ENCODE measurements around the gene GBX1. TPM values are rescaled to one million over a fixed set of nuclear protein-coding genes. Genes with fewer than 3 reads are reported as not detected.

Gene GBX1
- total RNA-seq, 6 experiments from 2014 or later: not detected

DNA sequence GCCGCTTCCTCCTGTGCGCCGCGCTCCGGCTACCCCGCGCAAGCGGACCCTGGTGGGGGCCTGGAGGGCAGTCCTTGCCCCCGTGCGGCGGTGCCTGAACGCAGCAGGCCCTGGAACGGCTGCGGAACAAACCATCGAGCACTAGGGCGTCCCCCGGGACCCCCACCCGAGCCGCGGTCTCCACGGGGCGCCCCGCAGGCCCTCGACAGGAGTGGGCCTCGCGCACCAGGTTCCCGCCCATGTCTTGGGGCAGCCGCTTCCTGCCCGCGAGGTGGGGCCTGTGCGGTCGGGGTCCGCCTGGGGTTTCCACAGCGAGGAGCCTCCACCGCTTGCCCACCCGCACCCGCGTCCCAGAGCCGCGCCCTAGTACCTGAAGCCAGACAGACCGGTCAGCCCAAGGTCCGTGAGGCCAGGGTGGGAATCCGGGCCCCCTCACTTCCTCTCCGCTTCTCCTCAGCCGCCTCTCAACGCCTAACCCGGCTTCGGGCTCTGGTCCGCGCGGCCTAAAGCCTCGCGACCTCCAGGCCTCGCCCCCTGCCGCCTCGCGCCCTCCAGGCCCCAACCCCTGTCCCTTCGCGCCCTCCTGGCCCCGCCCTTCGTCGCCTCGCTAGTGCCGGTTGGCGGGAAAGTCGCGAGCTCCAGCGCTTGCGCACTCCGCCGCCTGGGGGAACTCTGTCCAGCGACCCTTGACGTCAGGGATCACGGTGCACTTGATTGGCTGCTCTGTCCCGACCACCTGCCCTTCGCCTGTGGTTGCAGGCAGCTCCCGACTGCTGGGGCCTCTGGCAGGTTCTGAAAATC lies 7.0 kb upstream of the GBX1 start:
- Histone ChIP-seq H3K4me3 (no peak overlapping the region), H3K36me3 (no peaks in the 10 kb centered on the region), H3K27ac (no peak overlapping the region), H3K4me1 (no peaks in the 10 kb centered on the region), H3K27me3 (peaks cover 0 to 4% of the 10 kb centered on the region in 2 donors), H3K9me3 (no peaks in the 10 kb centered on the region)
- ATAC-seq (peak in 2 of 4 donors; percentile 13 to 21), DNase-seq (peak in 1 of 3 donors; percentile 41)
- intact Hi-C loops (cut with DNase I): loop anchor here in 1 of 2 donors (10.0 kb wide), 1 partner anchor 50 kb away; no protein-coding TSS in a partner anchor
- TF ChIP-seq POLR2A (IDR thresholded peaks at IDR 0.05) (no peak), CTCF (IDR thresholded peaks at IDR 0.05) (no peak)
- 30% methylated on average over 21 of the region's 77 CpGs for WGBS (ENCODE audit: insufficient coverage, low coverage, low lambda C conversion rate, missing lambda C conversion rate)

- no peak for TF ChIP-seq POLR2A (IDR thresholded peaks at IDR 0.05)
- no peak for TF ChIP-seq CTCF (IDR thresholded peaks at IDR 0.05)
- ATAC-seq (no peak), DNase-seq (peak in 1 of 3 donors; percentile 42)
- WGBS (ENCODE audit: insufficient coverage, low coverage, low lambda C conversion rate, missing lambda C conversion rate): 78% methylated on average over 20 of the region's 43 CpGs
- Histone ChIP-seq H3K4me1 (no peaks in the 10 kb centered on the region), H3K9me3 (no peaks in the 10 kb centered on the region), H3K36me3 (no peaks in the 10 kb centered on the region), H3K27me3 (peaks cover 2 to 4% of the 10 kb centered on the region in 2 donors), H3K27ac (no peak overlapping the region), H3K4me3 (no peak overlapping the region)
- intact Hi-C loops (cut with DNase I): loop anchor here in 1 of 2 donors (10.0 kb wide), 1 partner anchor 49 kb away; no protein-coding TSS in a partner anchor
Observed at GRCh38 chr7:151173386-151174245, 6.1 kb upstream of the GBX1 start.

DNA sequence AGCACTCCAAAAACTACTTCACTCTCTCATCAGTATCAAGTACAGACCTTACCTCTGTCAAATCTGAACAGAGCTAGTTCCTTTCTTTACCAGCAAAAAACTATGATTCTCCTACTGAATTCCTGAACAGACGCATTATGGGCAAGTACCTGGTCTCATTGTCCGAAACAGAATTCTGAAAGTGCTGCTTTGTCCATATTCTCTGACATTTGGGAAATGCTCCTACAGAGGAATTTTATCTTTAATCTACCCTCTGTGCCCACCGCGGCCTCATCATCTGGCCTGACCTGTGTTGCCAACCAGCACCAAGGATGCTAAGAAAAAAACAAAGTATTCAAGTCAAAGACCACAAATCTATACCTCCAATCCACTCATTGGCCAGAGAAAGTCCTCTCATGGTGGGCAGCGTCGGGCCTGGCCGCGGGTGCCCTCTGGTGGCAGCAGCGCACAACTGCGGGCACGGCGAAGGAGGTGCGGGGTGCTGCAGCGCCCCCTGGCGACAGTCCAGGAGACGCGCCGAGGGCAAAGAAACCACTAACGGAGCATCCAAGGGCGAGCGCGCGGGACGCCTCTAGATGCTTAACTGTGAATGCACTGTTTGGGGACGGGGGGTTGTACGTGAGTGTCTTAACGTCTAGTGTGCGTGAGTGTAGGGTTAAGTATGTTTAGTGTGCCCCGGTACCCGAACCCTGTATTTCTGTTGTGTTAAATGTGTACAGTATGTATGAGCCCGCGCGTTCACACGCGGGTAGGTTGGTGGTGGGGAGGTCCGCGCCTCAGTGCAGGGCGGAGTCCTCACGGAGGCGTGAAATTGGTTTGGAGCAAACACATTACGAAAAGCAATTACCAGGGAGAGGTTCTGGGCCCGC lies 5.0 kb upstream of the GBX1 start:
- DNase-seq (peak; percentile 82 to 86 (median 83)), ATAC-seq (peak; percentile 92 to 99 (median 97))
- Histone ChIP-seq H3K27me3 (peaks cover 4 to 10% of the 10 kb centered on the region in 2 donors), H3K36me3 (no peaks in the 10 kb centered on the region), H3K27ac (no peak overlapping the region), H3K9me3 (no peaks in the 10 kb centered on the region), H3K4me1 (peaks cover 0 to 8% (median 2%) of the 10 kb centered on the region in 4 donors), H3K4me3 (no peak overlapping the region)
- intact Hi-C loops (cut with DNase I): loop anchor here in 1 of 2 donors (10.0 kb wide), 1 partner anchor 48 kb away; no protein-coding TSS in a partner anchor
- 24% methylated on average over 35 of the region's 42 CpGs for WGBS (ENCODE audit: insufficient coverage, low coverage, low lambda C conversion rate, missing lambda C conversion rate)
- peak in 3 of 4 donors; percentile 100 for TF ChIP-seq CTCF (IDR thresholded peaks at IDR 0.05)
- TF ChIP-seq POLR2A (IDR thresholded peaks at IDR 0.05): no peak

DNA sequence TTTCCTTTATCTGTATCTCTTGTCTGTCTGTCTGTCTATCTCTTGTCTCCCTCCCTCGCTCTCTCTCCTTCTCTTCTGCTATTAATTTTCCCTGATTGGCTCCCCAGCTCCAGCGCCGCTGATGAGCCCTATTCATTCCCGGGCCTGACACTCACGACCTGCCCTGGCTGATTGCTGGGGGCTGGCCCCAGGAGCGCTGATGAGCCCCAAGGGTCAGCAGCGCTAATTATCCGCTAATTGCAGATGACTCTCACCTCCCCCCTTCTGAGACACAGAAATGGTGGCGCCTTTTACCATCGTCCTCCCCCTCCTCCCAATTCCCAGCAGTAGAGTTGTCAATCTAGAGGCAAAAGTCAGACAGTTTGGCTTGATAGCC lies 1.3 kb upstream of the GBX1 start:
- no peak for ATAC-seq
- Histone ChIP-seq H3K36me3 (no peaks in the 10 kb centered on the region), H3K27me3 (peaks cover 4 to 18% of the 10 kb centered on the region in 2 donors), H3K27ac (no peak overlapping the region), H3K9me3 (no peaks in the 10 kb centered on the region), H3K4me1 (peaks cover 0 to 16% (median 4%) of the 10 kb centered on the region in 4 donors), H3K4me3 (no peak overlapping the region)
- 15% methylated on average over 10 of the region's 10 CpGs for WGBS (ENCODE audit: insufficient coverage, low coverage, low lambda C conversion rate, missing lambda C conversion rate)
- intact Hi-C loops (cut with DNase I): no loop called here
- TF ChIP-seq CTCF (IDR thresholded peaks at IDR 0.05) (no peak), POLR2A (IDR thresholded peaks at IDR 0.05) (no peak)
- peak in 1 of 3 donors; percentile 18 for DNase-seq

All from right lobe of liver (tissue), 6 donors.